Measurements from ENCODE around the gene WWC2.
"Not testable (repeated sequence)": the region's sequence is repeated elsewhere in the genome, so short reads cannot be mapped to it uniquely, and the experiment has no call there.

WWC2 gene

DNA sequence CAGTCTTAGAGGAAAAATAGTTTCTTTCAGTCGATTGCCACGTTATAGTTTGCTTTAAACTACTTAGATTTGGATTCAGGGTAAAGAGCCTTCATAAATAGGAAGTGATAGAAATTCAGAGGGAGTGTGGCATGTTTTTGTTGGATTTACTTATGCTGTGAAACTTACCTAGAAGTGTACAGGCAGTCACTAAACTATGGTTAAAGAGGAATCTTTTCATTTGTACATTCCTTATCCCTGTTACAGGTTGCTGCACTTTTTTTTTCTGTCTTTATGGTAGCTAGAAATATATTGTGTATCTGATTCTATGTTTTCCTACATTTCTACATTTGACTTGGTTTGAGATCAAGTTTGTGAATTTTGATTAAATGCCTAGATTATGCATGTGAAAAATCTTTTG lies 19.1 kb downstream of the WWC2 start:
- no peaks in the 10 kb centered on the region for H3K9me2 ChIP-seq (replicated peaks; ENCODE audit: control insufficient read depth, low read length)
- H3K9me3 ChIP-seq (ENCODE audit: control insufficient read depth, insufficient read depth, low read length), result no peaks in the 10 kb centered on the region
- no peaks in the 10 kb centered on the region for H3K4me1 ChIP-seq (ENCODE audit: control insufficient read depth, low read length)
- H3K27me3 ChIP-seq (ENCODE audit: control insufficient read depth, low read length), result no peaks in the 10 kb centered on the region
- H3K27ac ChIP-seq (ENCODE audit: low read depth, low read length), result no peak overlapping the region
- no peaks in the 10 kb centered on the region for H3K79me2 ChIP-seq (ENCODE audit: control insufficient read depth, low read length)
- TF ChIP-seq, protein P1, sequence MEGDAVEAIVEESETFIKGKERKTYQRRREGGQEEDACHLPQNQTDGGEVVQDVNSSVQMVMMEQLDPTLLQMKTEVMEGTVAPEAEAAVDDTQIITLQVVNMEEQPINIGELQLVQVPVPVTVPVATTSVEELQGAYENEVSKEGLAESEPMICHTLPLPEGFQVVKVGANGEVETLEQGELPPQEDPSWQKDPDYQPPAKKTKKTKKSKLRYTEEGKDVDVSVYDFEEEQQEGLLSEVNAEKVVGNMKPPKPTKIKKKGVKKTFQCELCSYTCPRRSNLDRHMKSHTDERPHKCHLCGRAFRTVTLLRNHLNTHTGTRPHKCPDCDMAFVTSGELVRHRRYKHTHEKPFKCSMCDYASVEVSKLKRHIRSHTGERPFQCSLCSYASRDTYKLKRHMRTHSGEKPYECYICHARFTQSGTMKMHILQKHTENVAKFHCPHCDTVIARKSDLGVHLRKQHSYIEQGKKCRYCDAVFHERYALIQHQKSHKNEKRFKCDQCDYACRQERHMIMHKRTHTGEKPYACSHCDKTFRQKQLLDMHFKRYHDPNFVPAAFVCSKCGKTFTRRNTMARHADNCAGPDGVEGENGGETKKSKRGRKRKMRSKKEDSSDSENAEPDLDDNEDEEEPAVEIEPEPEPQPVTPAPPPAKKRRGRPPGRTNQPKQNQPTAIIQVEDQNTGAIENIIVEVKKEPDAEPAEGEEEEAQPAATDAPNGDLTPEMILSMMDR (IDR thresholded peaks at IDR 0.05; ENCODE audit: low read depth, low read length, poor library complexity, severe bottlenecking), result no peak
- no peak for TF ChIP-seq EZH2phosphoT487 (IDR thresholded peaks at IDR 0.05; ENCODE audit: borderline replicate concordance, low read length)
- no peaks in the 10 kb centered on the region for H3K36me3 ChIP-seq (ENCODE audit: control insufficient read depth, low read length)
- H3F3A ChIP-seq (ENCODE audit: control insufficient read depth, insufficient read depth), result no peaks in the 10 kb centered on the region
- H3K4me2 ChIP-seq (ENCODE audit: low read length), result no peak overlapping the region
- no peaks in the 10 kb centered on the region for H4K20me1 ChIP-seq (ENCODE audit: control insufficient read depth, insufficient read depth, low read depth, low read length)
- H3K4me3 ChIP-seq (ENCODE audit: low read length), result no peak overlapping the region

DNA sequence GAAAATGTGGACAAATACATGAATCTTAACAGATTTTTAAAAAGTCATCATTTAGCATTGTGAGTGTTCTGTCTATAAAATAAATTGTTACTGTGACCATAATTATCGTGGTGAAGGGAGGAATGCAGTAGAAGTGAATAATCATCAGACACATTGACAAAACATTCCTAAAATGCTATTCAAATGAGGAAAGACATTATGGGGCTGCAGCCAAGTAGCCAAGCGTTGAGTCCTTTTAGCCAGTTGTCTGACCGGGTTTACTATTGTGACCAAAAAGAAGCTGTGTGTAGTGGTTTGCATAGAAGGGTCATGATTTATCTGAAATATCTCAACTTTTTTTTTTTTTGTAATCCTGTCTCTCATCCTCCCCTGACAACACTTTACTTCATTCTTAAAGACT lies 19.5 kb downstream of the WWC2 start:
- Histone ChIP-seq H3K4me3 (ENCODE audit: low read length) (no peak overlapping the region), H3K4me1 (ENCODE audit: control insufficient read depth, low read length) (no peaks in the 10 kb centered on the region), H3K36me3 (ENCODE audit: control insufficient read depth, low read length) (no peaks in the 10 kb centered on the region), H3K9me3 (ENCODE audit: control insufficient read depth, insufficient read depth, low read length) (no peaks in the 10 kb centered on the region), H3K79me2 (ENCODE audit: control insufficient read depth, low read length) (no peaks in the 10 kb centered on the region), H3K27me3 (ENCODE audit: control insufficient read depth, low read length) (no peaks in the 10 kb centered on the region), H3K9me2 (replicated peaks; ENCODE audit: control insufficient read depth, low read length) (no peaks in the 10 kb centered on the region), H3K27ac (ENCODE audit: low read depth, low read length) (no peak overlapping the region), H3K4me2 (ENCODE audit: low read length) (no peak overlapping the region), H4K20me1 (ENCODE audit: control insufficient read depth, insufficient read depth, low read depth, low read length) (no peaks in the 10 kb centered on the region), H3F3A (ENCODE audit: control insufficient read depth, insufficient read depth) (no peaks in the 10 kb centered on the region)
- TF ChIP-seq, protein P1 (IDR thresholded peaks at IDR 0.05; ENCODE audit: low read depth, low read length, poor library complexity, severe bottlenecking), result no peak
- TF ChIP-seq EZH2phosphoT487 (IDR thresholded peaks at IDR 0.05; ENCODE audit: borderline replicate concordance, low read length), result no peak

DNA sequence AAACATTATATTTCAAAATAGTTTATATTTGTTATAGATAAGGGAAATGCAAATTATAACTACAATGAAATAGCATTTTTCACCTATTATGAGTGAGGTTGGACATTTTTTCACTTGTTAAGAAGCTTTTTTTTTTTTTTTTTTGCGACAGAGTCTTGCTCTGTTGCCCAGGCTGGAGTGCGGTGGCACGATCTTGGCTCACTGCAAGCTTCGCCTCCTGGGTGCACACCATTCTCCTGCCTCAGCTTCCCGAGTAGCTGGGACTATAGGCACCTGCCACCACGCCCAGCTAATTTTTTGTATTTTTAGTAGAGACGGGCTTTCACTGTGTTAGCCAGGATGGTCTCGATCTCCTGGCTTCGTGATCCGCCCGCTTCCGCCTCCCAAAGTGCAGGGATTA lies 22.6 kb downstream of the WWC2 start:
- H3F3A ChIP-seq (ENCODE audit: control insufficient read depth, insufficient read depth); H3K9me3 ChIP-seq (ENCODE audit: control insufficient read depth, insufficient read depth, low read length); H3K4me2 ChIP-seq (ENCODE audit: low read length); H4K20me1 ChIP-seq (ENCODE audit: control insufficient read depth, insufficient read depth, low read depth, low read length); H3K27ac ChIP-seq (ENCODE audit: low read depth, low read length); H3K79me2 ChIP-seq (ENCODE audit: control insufficient read depth, low read length); H3K27me3 ChIP-seq (ENCODE audit: control insufficient read depth, low read length); H3K4me1 ChIP-seq (ENCODE audit: control insufficient read depth, low read length); H3K36me3 ChIP-seq (ENCODE audit: control insufficient read depth, low read length); H3K9me2 ChIP-seq (replicated peaks; ENCODE audit: control insufficient read depth, low read length); H3K4me3 ChIP-seq (ENCODE audit: low read length): not testable (repeated sequence)

DNA sequence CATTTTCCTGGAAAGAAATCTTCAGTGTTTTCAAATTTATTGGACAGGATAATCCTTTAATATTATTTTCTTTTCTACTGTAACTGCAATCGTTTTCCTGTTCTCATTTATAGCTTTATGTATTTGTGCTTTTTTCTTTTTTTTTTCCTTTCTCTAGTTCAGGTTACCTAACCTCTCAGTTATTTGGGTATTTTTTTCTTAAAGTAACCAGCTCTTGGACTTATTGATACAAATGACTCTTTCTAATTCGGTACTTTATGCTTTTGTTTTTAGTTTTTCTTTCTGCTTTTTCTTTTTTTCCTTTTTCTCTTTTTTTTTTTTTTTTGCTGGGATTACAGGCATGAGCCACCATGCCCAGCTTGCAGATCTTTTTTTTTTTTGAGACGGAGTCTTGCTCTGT lies 25.2 kb downstream of the WWC2 start:
- TF ChIP-seq, protein P1 (IDR thresholded peaks at IDR 0.05; ENCODE audit: low read depth, low read length, poor library complexity, severe bottlenecking), result no peak
- no peak for TF ChIP-seq EZH2phosphoT487 (IDR thresholded peaks at IDR 0.05; ENCODE audit: borderline replicate concordance, low read length)
- H3K9me3 ChIP-seq (ENCODE audit: control insufficient read depth, insufficient read depth, low read length), result no peaks in the 10 kb centered on the region
- no peaks in the 10 kb centered on the region for H3K9me2 ChIP-seq (replicated peaks; ENCODE audit: control insufficient read depth, low read length)
- H4K20me1 ChIP-seq (ENCODE audit: control insufficient read depth, insufficient read depth, low read depth, low read length), result no peaks in the 10 kb centered on the region
- no peak overlapping the region for H3K27ac ChIP-seq (ENCODE audit: low read depth, low read length)
- no peaks in the 10 kb centered on the region for H3K4me1 ChIP-seq (ENCODE audit: control insufficient read depth, low read length)
- H3K27me3 ChIP-seq (ENCODE audit: control insufficient read depth, low read length), result no peaks in the 10 kb centered on the region
- H3K79me2 ChIP-seq (ENCODE audit: control insufficient read depth, low read length), result no peaks in the 10 kb centered on the region
- H3K36me3 ChIP-seq (ENCODE audit: control insufficient read depth, low read length), result no peaks in the 10 kb centered on the region
- no peaks in the 10 kb centered on the region for H3F3A ChIP-seq (ENCODE audit: control insufficient read depth, insufficient read depth)
- no peak overlapping the region for H3K4me2 ChIP-seq (ENCODE audit: low read length)
- no peak overlapping the region for H3K4me3 ChIP-seq (ENCODE audit: low read length)

Data from DOHH2 (cell line).